Measurements from ENCODE around the gene TLL1. TPM values are rescaled to one million over a fixed set of nuclear protein-coding genes. Genes with fewer than 3 reads are reported as not detected.
A peak's percentile ranks its signal among the peaks of the same experiment; 100 is the strongest.

The TLL1 gene
- total and polyA plus RNA-seq, 7 donors, result 0.60 to 7.5 (median 4.8) TPM; not detected in 1

GRCh38 chr4:166021617-166022016 is 148.6 kb downstream of the TLL1 start:
- Histone ChIP-seq H3K36me3 (no peaks in the 10 kb centered on the region), H3K27me3 (no peaks in the 10 kb centered on the region), H3K9me3 (no peaks in the 10 kb centered on the region), H3K4me3 (no peak overlapping the region), H3K4me1 (peaks cover 0 to 16% (median 7%) of the 10 kb centered on the region in 4 donors), H3K27ac (peak overlapping the region in 1 of 4 donors; percentile 22)
- intact Hi-C loops (cut with DNase I), result no loop called here
- WGBS, 2 donors, result 91 to 95% methylated on average over 9 of the region's 9 CpGs
- DNase-seq, result no peak
- no peak for TF ChIP-seq EP300 (IDR thresholded peaks at IDR 0.05)
- TF ChIP-seq POLR2A (IDR thresholded peaks at IDR 0.05), result no peak
- TF ChIP-seq POLR2AphosphoS5 (IDR thresholded peaks at IDR 0.05), result peak in 2 of 4 donors; percentile 49 to 61
- TF ChIP-seq CTCF (IDR thresholded peaks at IDR 0.05), result no peak

GRCh38 chr4:166034965-166035364 is 161.9 kb downstream of the TLL1 start:
- intact Hi-C loops (cut with DNase I), result no loop called here
- Histone ChIP-seq H3K4me1 (no peaks in the 10 kb centered on the region), H3K4me3 (no peak overlapping the region), H3K9me3 (no peaks in the 10 kb centered on the region), H3K36me3 (no peaks in the 10 kb centered on the region), H3K27ac (no peak overlapping the region), H3K27me3 (no peaks in the 10 kb centered on the region)
- no peak for DNase-seq
- WGBS, 2 donors, result 92 to 93% methylated on average over 2 of the region's 2 CpGs
- TF ChIP-seq POLR2AphosphoS5 (IDR thresholded peaks at IDR 0.05) (no peak), CTCF (IDR thresholded peaks at IDR 0.05) (no peak), EP300 (IDR thresholded peaks at IDR 0.05) (no peak), POLR2A (IDR thresholded peaks at IDR 0.05) (no peak)

- H3K27me3 ChIP-seq, result no peaks in the 10 kb centered on the region
- TF ChIP-seq CTCF (IDR thresholded peaks at IDR 0.05), result no peak
- no peak for TF ChIP-seq POLR2AphosphoS5 (IDR thresholded peaks at IDR 0.05)
- TF ChIP-seq EP300 (IDR thresholded peaks at IDR 0.05), result no peak
- TF ChIP-seq POLR2A (IDR thresholded peaks at IDR 0.05), result no peak
- no peak overlapping the region for H3K27ac ChIP-seq
- H3K36me3 ChIP-seq, result no peaks in the 10 kb centered on the region
- no peaks in the 10 kb centered on the region for H3K9me3 ChIP-seq
- no peak overlapping the region for H3K4me3 ChIP-seq
- intact Hi-C loops (cut with DNase I), result loop anchor here (5.0 kb wide), 1 partner anchor 168 kb away; the partner anchor contains the start of gene TLL1
- peaks cover 0 to 21% (median 8%) of the 10 kb centered on the region in 4 donors for H3K4me1 ChIP-seq
- WGBS, 2 donors, result 2 to 23% methylated on average over 1 of the region's 1 CpG
- no peak for DNase-seq
Measured at GRCh38 chr4:166039822-166040221, 166.8 kb downstream of the TLL1 start.

- Histone ChIP-seq H3K36me3 (no peaks in the 10 kb centered on the region), H3K27ac (peak overlapping the region; percentile 54 to 65 (median 61)), H3K27me3 (no peaks in the 10 kb centered on the region), H3K9me3 (no peaks in the 10 kb centered on the region), H3K4me3 (peak overlapping the region in 3 of 4 donors; percentile 28 to 32 (median 31)), H3K4me1 (peaks cover 0 to 21% (median 8%) of the 10 kb centered on the region in 4 donors)
- 12 to 50% methylated on average over 8 of the region's 8 CpGs for WGBS, 2 donors
- DNase-seq, result no peak
- TF ChIP-seq EP300 (IDR thresholded peaks at IDR 0.05) (no peak), CTCF (IDR thresholded peaks at IDR 0.05) (no peak), POLR2AphosphoS5 (IDR thresholded peaks at IDR 0.05) (no peak), POLR2A (IDR thresholded peaks at IDR 0.05) (no peak)
- intact Hi-C loops (cut with DNase I), result loop anchor here (5.0 kb wide), 1 partner anchor 170 kb away; the partner anchor contains the start of gene TLL1
Measured at GRCh38 chr4:166042510-166043055, 169.5 kb downstream of the TLL1 start.
